HepG2 (cell line): Measurements from ENCODE around the gene MED20. TPM values are rescaled to one million over a fixed set of nuclear protein-coding genes. Genes with fewer than 3 reads are reported as not detected.

Source experiments
- ATAC-seq: fragments of 200-7000 bp; cut with Tn5 transposase; 3 replicates; pipeline ENCODE4 v1.9.1; 2020; ENCODE audit warnings: mild to moderate bottlenecking, moderate library complexity
- BruUV-seq: library from RNA; stranded (reverse); fragments of 400-500 nt; replicated peaks from 2 replicates; lab custom pipeline; 2021; lab: Mats Ljungman, UMichigan
- CTCF ChIA-PET: fragments of 300-600 bp; formaldehyde crosslinking; extraction: SDS; loops from one replicate; lab custom pipeline; 2021; ENCODE audit warnings: low total read pairs, inconsistent platforms, low intra/inter-chr PET ratio; lab: Yijun Ruan, JAX
- POLR2A ChIA-PET: fragments of 350-600 bp; sonication (Branson Sonifier 250); formaldehyde crosslinking; loops from one replicate; lab custom pipeline; 2020; ENCODE audit warnings: antibody characterized with exemption, inconsistent platforms; lab: Yijun Ruan, JAX
- DNase-seq: peaks from one replicate; pipeline ENCODE4 v3.0.0-alpha.2; 2015; ENCODE audit warnings: low spot score
- FAIRE-seq: peaks from 3 replicates; lab custom pipeline; 2011; peaks lifted over from hg19 to GRCh38; lab: Jason Lieb, UNC
- H2AFZ ChIP-seq: one replicate; pipeline ENCODE4 v1.6.1; 2011; ENCODE audit warnings: low read length, inconsistent platforms
- H3K27ac ChIP-seq: fragments of 300-600 bp; 3 replicates; pipeline ENCODE4 v1.8.0; 2011; ENCODE audit warnings: mixed run types, mild to moderate bottlenecking, mixed read lengths, low read length, inconsistent platforms; ENCODE audit not compliant: insufficient read depth; ENCODE audit errors: extremely low read length
- H3K27me3 ChIP-seq, 2 experiments: fragments of 200-600 bp in 1 of 2; 2 replicates in 1 of 2; 3 replicates in 1 of 2; pipeline versions ENCODE4 v1.6.0 to v1.8.0; 2011; ENCODE audit warnings: low read length in 2 of 2, mild to moderate bottlenecking in 2 of 2, moderate library complexity in 2 of 2, inconsistent platforms in 1 of 2; ENCODE audit not compliant: insufficient read depth in 2 of 2, control insufficient read depth in 1 of 2
- H3K36me3 ChIP-seq, 2 experiments: fragments of 200-600 bp in 1 of 2; replicated peaks in 1 of 2; 2 replicates in 1 of 2; 3 replicates in 1 of 2; pipeline versions ENCODE4 v1.5.1 to v1.8.0; 2011; ENCODE audit warnings: low read length in 2 of 2, inconsistent platforms in 1 of 2; ENCODE audit not compliant: insufficient read depth in 2 of 2, control insufficient read depth in 1 of 2
- H3K4me1 ChIP-seq: 2 replicates; pipeline ENCODE4 v1.5.1; 2012; ENCODE audit warnings: low read length, inconsistent platforms; ENCODE audit not compliant: insufficient read depth
- H3K4me2 ChIP-seq: 2 replicates; pipeline ENCODE4 v1.6.0; 2011; ENCODE audit warnings: low read depth, low read length, inconsistent platforms
- H3K4me3 ChIP-seq, 3 experiments: fragments of 200-600 bp in 1 of 3; sonication (generic), shearing (Covaris generic) in 1 of 3; replicated peaks in 1 of 3; 2 replicates each; pipeline ENCODE4 v1.5.1; 2011 to 2016; ENCODE audit warnings: low read length in 3 of 3, inconsistent platforms in 2 of 3, low read depth in 2 of 3, mild to moderate bottlenecking in 2 of 3, control low read depth in 1 of 3, mixed read lengths in 1 of 3; ENCODE audit not compliant: insufficient read depth in 1 of 3
- H3K79me2 ChIP-seq: one replicate; pipeline ENCODE4 v1.6.1; 2011; ENCODE audit warnings: low read length, inconsistent platforms; ENCODE audit not compliant: insufficient read depth
- H3K9ac ChIP-seq: 2 replicates; pipeline ENCODE4 v1.6.0; 2011; ENCODE audit warnings: mild to moderate bottlenecking, low read depth, low read length, inconsistent platforms; ENCODE audit not compliant: insufficient read depth
- H3K9me3 ChIP-seq: 2 replicates; pipeline ENCODE4 v1.5.1; 2012; ENCODE audit warnings: mild to moderate bottlenecking, low read length
- H4K20me1 ChIP-seq: 2 replicates; pipeline ENCODE4 v1.6.0; 2011; ENCODE audit warnings: inconsistent platforms, mild to moderate bottlenecking, low read length, moderate library complexity; ENCODE audit not compliant: insufficient read depth
- BCL6 ChIP-seq: IDR thresholded peaks from 2 replicates; pipeline ENCODE4 v1.6.1; 2016; ENCODE audit warnings: missing genetic modification reagents, missing compliant biosample characterization
- EP300 ChIP-seq, 3 experiments: sonication (generic) in 1 of 3; formaldehyde crosslinking in 1 of 3; IDR thresholded peaks; 2 replicates each; pipeline versions ENCODE4 v1.5.1 to v1.6.1; 2011 to 2020; ENCODE audit warnings: low read depth in 2 of 3, low read length in 2 of 3, borderline replicate concordance in 1 of 3, improper control_type of control experiment in 1 of 3, mild to moderate bottlenecking in 1 of 3, missing genetic modification reagents in 1 of 3, moderate library complexity in 1 of 3
- HINFP ChIP-seq: sonication (generic); formaldehyde crosslinking; IDR thresholded peaks from 2 replicates; pipeline ENCODE4 v1.4.0; 2020; ENCODE audit warnings: low read depth, mild to moderate bottlenecking, missing genetic modification reagents
- HNF1A ChIP-seq, 2 experiments: sonication (generic) in 1 of 2; formaldehyde crosslinking in 1 of 2; IDR thresholded peaks; 2 replicates each; pipeline versions ENCODE4 v1.4.0 to v1.6.1; 2016 to 2020; ENCODE audit warnings: borderline replicate concordance in 1 of 2, low read depth in 1 of 2, mild to moderate bottlenecking in 1 of 2, missing genetic modification reagents in 1 of 2
- NR2C2 ChIP-seq: sonication (generic); formaldehyde crosslinking; IDR thresholded peaks from 2 replicates; pipeline ENCODE4 v1.4.0; 2020; ENCODE audit warnings: missing genetic modification reagents, mild to moderate bottlenecking, moderate library complexity, borderline replicate concordance
- SAP130 ChIP-seq: IDR thresholded peaks from 2 replicates; pipeline ENCODE4 v1.6.1; 2016; ENCODE audit warnings: low read depth
- THAP11 ChIP-seq: IDR thresholded peaks from 2 replicates; pipeline ENCODE4 v1.6.1; 2016; ENCODE audit warnings: missing biosample characterization, missing genetic modification reagents
- ZNF547 ChIP-seq: sonication (generic); formaldehyde crosslinking; IDR thresholded peaks from 2 replicates; pipeline ENCODE4 v1.5.1; 2020; ENCODE audit warnings: mild to moderate bottlenecking, missing genetic modification reagents
- ZNF574 ChIP-seq: sonication (generic); formaldehyde crosslinking; IDR thresholded peaks from 2 replicates; pipeline ENCODE4 v1.4.0; 2020; ENCODE audit warnings: missing genetic modification reagents
- ZNF768 ChIP-seq: sonication (generic); formaldehyde crosslinking; IDR thresholded peaks from 2 replicates; pipeline ENCODE4 v1.4.0; 2020; ENCODE audit warnings: missing genetic modification reagents
- ZNF784 ChIP-seq: sonication (generic); formaldehyde crosslinking; IDR thresholded peaks from 2 replicates; pipeline ENCODE4 v1.5.1; 2020; ENCODE audit warnings: missing genetic modification reagents, mild to moderate bottlenecking, borderline replicate concordance
- WGBS: methylation state at CpG from one replicate; pipeline ENCODE4 v1.1.6; 2017; ENCODE audit warnings: low lambda C conversion rate; 5-methylcytosine and 5-hydroxymethylcytosine counted together
- in situ Hi-C: cut with HindIII; loops from 2 replicates; pipeline ENCODE4 v1.10.0; 2017; ENCODE audit warnings: low pct_unique_long_range_greater_than_20kb; ENCODE audit not compliant: extremely low pct_ligation_motif_present
- intact Hi-C: fragments of 100-400 bp; cut with micrococcal nuclease; formaldehyde crosslinking; loops from one replicate; pipeline ENCODE4 v1.10.0; 2022; ENCODE audit not compliant: unreplicated experiment
- polyA plus RNA-seq, 8 experiments: library from polyadenylated mRNA; depleted of rRNA in 3 of 8; stranded (reverse) in 7 of 8; unstranded in 1 of 8; fragments of >200 nt; fragmentation: Illumina TruSeq in 4 of 8; extraction: Trizol in 4 of 8; gene quantifications; 2 replicates each; pipeline versions ENCODE4 v1.2.1 to v1.2.3, GENCODE V29; 2011 to 2016; ENCODE audit warnings: low read depth in 4 of 8, missing spikeins in 1 of 8, mixed read lengths in 1 of 8; ENCODE audit not compliant: insufficient read depth in 1 of 8
- total RNA-seq, 5 experiments: library from RNA; depleted of rRNA; stranded (reverse); fragments of >200 nt; fragmentation: Illumina TruSeq; extraction: Trizol; gene quantifications; 2 replicates each; pipeline ENCODE4 v1.2.3, GENCODE V29; 2016; ENCODE audit warnings: low read depth in 1 of 5

Gene MED20
- total and polyA plus RNA-seq, 2 of the 13 experiments (the other 11 are each of a cell fraction or from before 2014, with no cell fraction given) = 28.1 to 41.1 TPM

- peak; percentile 56 for FAIRE-seq
- intact Hi-C loops = loop anchor here (1.0 to 2.0 kb wide), 3 partner anchors 20 to 103 kb away; partner anchors contain the start of genes BYSL and MED20
- peaks cover 31% of the 10 kb centered on the region for H3K4me1 ChIP-seq
- no peaks in the 10 kb centered on the region for H3K27me3 ChIP-seq
- peak; percentile 85 for DNase-seq
- H4K20me1 ChIP-seq = no peaks in the 10 kb centered on the region
- no peaks in the 10 kb centered on the region for H3K9me3 ChIP-seq
- H2AFZ ChIP-seq = peak within 1 kb of the TSS; percentile 52
- no peaks in the 10 kb centered on the region; a peak in 1 of 5 replicates for H3K36me3 ChIP-seq
- H3K4me2 ChIP-seq = peak within 1 kb of the TSS; percentile 98
- peak; percentile 86 for ATAC-seq
- no peak within 1 kb of the TSS for H3K27ac ChIP-seq
- CTCF ChIA-PET = interaction anchor here (1.6 kb wide), 1 partner anchor 103 kb away, joined by 5 read pairs; no protein-coding TSS in a partner anchor
- WGBS = 0% methylated on average over 26 of the region's 87 CpGs
- POLR2A ChIA-PET = interaction anchor here (1.0 to 1.7 kb wide), 4 partner anchors 8 to 154 kb away, joined by 3 to 5 read pairs (median 4); partner anchors contain the start of genes TAF8, TOMM6 and USP49
- no peaks in the 10 kb centered on the region for H3K79me2 ChIP-seq
- in situ Hi-C loops = no loop called here
- H3K4me3 ChIP-seq = peak within 1 kb of the TSS; percentile 74 to 91 (median 75)
- BruUV-seq = no TSS peak
- H3K9ac ChIP-seq = peak within 1 kb of the TSS; percentile 53
- TF ChIP-seq BCL6 (CRISPR knock-in tag) (peak; percentile 11; the same call in 1 of the 2 replicates), NR2C2 (peak; percentile 82), ZNF574 (peak; percentile 81), ZNF784 (CRISPR knock-in tag) (peak; percentile 59; the same call in 1 of the 2 replicates), ZNF547 (CRISPR knock-in tag) (no peak), SAP130 (CRISPR knock-in tag) (peak; percentile 94), HINFP (CRISPR knock-in tag) (0 out of 2 replicates have a peak, but pooled peaks have one; percentile 57), ZNF768 (peak; percentile 46), HNF1A (IDR thresholded peaks at IDR 0.05; ENCODE audit: low read depth) (no peak), HNF1A (CRISPR knock-in tag; IDR thresholded peaks at IDR 0.05; ENCODE audit: borderline replicate concordance) (peak; percentile 67; the same call in 1 of the 2 replicates), EP300 (IDR thresholded peaks at IDR 0.05; ENCODE audit: low read depth in 2 of 2, low read length in 2 of 2) (0 out of 4 replicates have a peak, but pooled peaks of 1 of the 2 experiments have one; percentile 34), EP300 (CRISPR knock-in tag; IDR thresholded peaks at IDR 0.05; ENCODE audit: borderline replicate concordance) (no peak), THAP11 (CRISPR knock-in tag) (peak; percentile 74)
These were observed 20.5 kb upstream of the MED20 start, which contains the start of gene CCND3 for GRCh38 chr6:41941280-41942066. Gene CCND3, minus strand, starts transcription at chr6:41941808. Its CDS starts 159 bp downstream, at chr6:41941649.
